HG03354 (cell line): Measurements from ENCODE around the gene CBLIF.
A peak's percentile ranks its signal among the peaks of the same experiment; 100 is the strongest.
"Not testable (repeated sequence)": the region's sequence is repeated elsewhere in the genome, so short reads cannot be mapped to it uniquely, and the experiment has no call there.

ENCODE experiments used
- ATAC-seq: cut with Tn5 transposase; IDR thresholded peaks from one replicate; pipeline ENCODE4 v1.9.1; 2021; ENCODE audit warnings: mild to moderate bottlenecking; ENCODE audit not compliant: unreplicated experiment, poor library complexity, severe bottlenecking

CBLIF gene

GRCh38 chr11:59801981-59802638 lies 43.2 kb downstream of the CBLIF start:
- peak; percentile 33 for ATAC-seq

DNA sequence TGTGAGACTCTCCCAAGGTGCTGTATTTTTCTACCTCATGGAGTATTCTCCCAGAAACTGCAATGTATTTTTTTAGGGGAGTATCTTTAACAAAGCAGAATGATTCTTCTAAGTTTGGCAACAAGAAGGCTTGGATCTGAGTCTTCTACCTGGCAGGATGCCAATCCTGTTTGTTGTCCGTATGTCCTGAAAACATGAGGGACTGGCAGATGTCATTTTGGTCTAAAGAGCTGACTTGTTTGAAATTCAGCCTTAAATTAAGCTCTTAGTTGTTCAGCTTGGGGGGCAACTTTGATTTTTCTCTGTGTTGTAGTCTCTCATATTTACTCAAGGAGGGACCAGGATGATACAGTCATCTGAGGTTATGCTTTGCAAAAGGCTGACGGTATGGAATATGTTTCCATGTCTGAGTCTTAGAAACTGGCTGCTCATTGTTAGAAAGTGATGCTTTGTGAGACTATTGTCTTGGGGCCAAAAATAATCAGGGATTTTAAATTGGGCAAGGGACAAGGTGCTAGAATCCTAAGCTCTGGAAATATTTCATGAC lies 44.1 kb downstream of the CBLIF start:
- no peak for ATAC-seq

GRCh38 chr11:59800390-59801025 lies 44.8 kb downstream of the CBLIF start:
- ATAC-seq = no peak

- no peak for ATAC-seq
These were observed 50.9 kb downstream of the CBLIF start for GRCh38 chr11:59794417-59794816.

DNA sequence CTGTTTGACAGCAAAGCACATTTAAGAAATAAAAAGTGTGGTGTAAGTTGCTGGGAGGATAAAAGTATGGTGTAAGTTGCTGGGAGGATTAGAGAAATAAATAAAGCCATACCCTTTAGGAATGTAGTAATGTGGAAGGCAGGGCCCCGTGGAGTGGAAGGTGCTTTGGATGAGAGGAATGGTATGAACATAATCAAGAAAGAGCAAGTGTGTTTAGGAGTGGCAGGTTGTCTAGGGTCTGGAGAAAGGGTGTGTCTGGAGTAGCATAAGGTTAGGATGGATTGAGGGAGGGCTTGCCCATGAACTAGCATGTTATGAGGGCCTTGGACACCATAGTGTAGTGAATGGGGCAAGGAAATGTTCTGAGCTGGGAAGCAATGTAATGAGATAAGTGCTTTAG lies 52.8 kb downstream of the CBLIF start:
- no peak for ATAC-seq

- no peak for ATAC-seq
These were observed 53.7 kb downstream of the CBLIF start for GRCh38 chr11:59791639-59792038.

DNA sequence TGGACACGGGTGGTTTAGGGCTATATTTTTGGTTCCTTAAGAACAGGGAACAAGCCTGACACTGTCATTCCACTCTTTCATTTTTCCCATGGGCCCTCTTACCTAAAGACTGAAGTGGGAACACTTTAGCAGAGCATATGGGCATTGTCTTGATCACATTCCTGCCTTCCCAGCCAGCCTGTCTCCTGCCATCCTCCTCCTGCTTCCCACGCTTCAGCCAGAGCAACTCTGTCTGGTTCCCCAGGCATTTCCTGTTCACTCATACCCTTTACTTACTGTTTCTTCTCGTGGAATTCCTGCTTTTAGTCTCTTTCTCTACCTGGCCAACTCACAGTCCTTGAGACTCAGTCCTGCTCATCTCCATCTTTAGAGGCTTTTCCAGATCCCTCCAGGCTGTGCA lies 57.5 kb downstream of the CBLIF start:
- ATAC-seq = no peak

DNA sequence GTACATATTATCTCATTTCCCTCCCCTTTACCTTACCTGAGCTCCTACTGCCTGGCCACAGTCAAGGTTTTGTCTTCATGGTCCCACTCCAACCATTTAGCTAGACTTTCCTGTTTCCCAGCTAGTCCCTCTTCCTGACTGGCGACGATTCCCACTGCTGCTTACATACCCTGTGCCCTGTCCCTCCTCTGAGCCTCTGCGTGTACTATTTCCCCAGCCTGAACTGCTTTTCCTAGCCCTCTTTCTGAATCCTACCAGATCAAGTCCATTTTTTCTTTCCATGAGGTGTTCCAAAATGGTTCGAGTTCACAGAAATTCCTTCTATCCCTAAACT lies 58.1 kb downstream of the CBLIF start:
- ATAC-seq = no peak

DNA sequence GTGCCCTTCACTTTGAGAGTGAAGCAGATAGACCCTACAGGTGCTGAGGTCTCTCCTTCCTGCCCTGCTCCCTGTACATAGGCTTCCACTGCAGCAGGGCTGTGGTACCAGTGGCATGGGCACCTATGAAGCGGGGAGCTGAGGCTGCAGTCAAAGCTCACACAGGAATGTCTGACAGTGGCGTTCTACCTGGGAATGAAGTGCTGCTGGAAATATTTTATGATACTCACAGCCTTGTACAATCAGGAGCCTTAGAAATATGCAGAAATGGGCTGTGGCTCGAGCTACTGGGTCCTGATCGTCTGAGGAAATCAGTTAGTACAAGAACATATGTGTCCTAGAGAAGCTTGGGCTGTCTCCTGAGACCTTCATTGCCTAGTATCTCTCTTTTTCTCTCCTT lies 59.5 kb downstream of the CBLIF start:
- no peak for ATAC-seq

DNA sequence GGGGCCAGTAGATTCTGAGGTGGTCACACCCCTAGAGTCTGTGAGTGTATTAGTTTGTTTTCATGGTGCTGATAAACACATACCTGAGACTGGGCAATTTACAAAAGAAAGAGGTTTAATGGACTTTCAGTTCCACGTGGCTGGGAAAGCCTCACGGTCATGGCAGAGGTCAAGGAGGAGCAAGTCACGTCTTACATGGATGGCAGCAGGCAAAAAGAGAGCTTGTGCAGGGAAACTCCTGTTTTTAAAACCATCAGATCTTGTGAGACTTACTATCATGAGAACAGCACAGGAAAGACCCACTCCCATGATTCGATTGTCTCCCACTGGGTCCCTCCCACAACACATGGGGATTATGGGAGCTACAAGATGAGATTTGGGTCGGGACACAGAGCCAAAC lies 60.9 kb downstream of the CBLIF start:
- not testable (repeated sequence) for ATAC-seq

DNA sequence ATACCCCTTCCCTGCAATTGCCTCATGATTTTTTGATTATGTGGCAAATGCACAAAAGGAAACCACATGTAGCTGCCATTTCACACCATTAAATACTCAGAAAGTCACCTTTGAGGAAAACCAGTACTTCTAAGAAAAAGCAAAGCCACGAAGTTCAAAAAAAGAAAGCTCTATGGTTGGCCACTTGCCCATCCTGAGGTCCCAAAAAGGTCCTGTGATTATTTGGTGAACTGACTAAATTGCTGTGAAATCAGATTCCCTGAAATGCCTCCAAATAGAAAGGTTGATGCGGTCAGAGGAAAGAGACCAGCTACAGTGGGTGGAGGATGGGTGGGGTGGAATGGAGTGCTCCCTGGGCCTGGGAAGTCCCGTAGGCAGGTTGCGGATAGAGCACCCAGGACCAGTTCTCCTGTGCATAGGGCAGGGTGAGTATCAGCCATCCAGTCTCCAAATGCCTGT lies 61.6 kb downstream of the CBLIF start:
- ATAC-seq = no peak

- ATAC-seq = no peak
These were observed 63.2 kb downstream of the CBLIF start for GRCh38 chr11:59782080-59782479.

DNA sequence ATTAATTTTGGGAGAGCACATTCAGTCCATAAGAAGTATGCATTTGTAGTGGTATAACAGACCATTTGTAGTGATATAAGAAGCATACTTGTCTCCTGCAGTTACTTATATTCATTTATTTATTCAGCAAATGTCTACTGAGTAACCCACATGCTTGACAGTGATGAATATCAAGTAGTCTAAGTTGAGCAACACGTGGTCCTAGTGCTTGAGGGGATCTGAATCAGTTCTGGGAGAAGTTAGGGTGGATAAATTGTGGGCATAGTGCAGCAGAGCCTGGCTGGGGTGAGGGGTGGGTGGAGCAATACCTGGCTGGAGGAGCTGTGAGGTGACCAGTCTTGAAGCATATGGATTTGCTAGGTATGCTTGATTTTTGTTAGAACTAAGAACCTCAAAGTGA lies 65.8 kb downstream of the CBLIF start:
- no peak for ATAC-seq
